RPMI7951 (cell line): ENCODE results near the gene MADD. TPM values are rescaled to one million over a fixed set of nuclear protein-coding genes. Genes with fewer than 3 reads are reported as not detected.
A peak's percentile ranks its signal among the peaks of the same experiment; 100 is the strongest.

Experiments
- DNase-seq: peaks from one replicate; pipeline ENCODE4 v3.0.0-alpha.2; 2012; ENCODE audit warnings: low read depth
- total RNA-seq: library from RNA; depleted of rRNA; stranded (reverse); fragments of >200 nt; shearing (Covaris generic); gene quantifications from 2 replicates; pipeline ENCODE4 v1.2.3, GENCODE V29; 2014

Gene MADD
- total RNA-seq, 1 experiment from 2014 or later: 13.5 TPM

GRCh38 chr11:47251751-47252150 lies 18.2 kb upstream of the MADD start:
- no peak for DNase-seq

- DNase-seq: no peak
Observed at GRCh38 chr11:47253660-47254059, 16.3 kb upstream of the MADD start.

- no peak for DNase-seq
Observed at GRCh38 chr11:47254386-47254785, 15.5 kb upstream of the MADD start.

GRCh38 chr11:47256374-47256773 lies 13.6 kb upstream of the MADD start:
- DNase-seq: no peak

- no peak for DNase-seq
Observed at GRCh38 chr11:47257177-47257516, 12.8 kb upstream of the MADD start.

- peak; percentile 43 for DNase-seq
Observed at GRCh38 chr11:47257517-47258316, 12.2 kb upstream of the MADD start, which contains the start of gene NR1H3. Gene NR1H3 (plus strand): TSS chr11:47257996. CDS start chr11:47259217, 1,221 bp downstream.

GRCh38 chr11:47258317-47258902 lies 11.5 kb upstream of the MADD start:
- DNase-seq: no peak

GRCh38 chr11:47259232-47259977 lies 10.5 kb upstream of the MADD start:
- no peak for DNase-seq

GRCh38 chr11:47260366-47260765 lies 9.6 kb upstream of the MADD start:
- no peak for DNase-seq

- no peak for DNase-seq
Observed at GRCh38 chr11:47261291-47261800, 8.6 kb upstream of the MADD start.

- DNase-seq: no peak
Observed at GRCh38 chr11:47264119-47264518, 5.8 kb upstream of the MADD start.

- DNase-seq: no peak
Observed at GRCh38 chr11:47264521-47264920, 5.4 kb upstream of the MADD start.

- no peak for DNase-seq
Observed at GRCh38 chr11:47267876-47268275, 2.1 kb upstream of the MADD start.

- DNase-seq: no peak
Observed at GRCh38 chr11:47268448-47269001, 1.4 kb upstream of the MADD start.

GRCh38 chr11:47269002-47269828 lies 718 bp upstream of the MADD start:
- peak; percentile 90 for DNase-seq

GRCh38 chr11:47270331-47271271 lies 668 bp downstream of the MADD start:
- peak; percentile 60 for DNase-seq

GRCh38 chr11:47271328-47271727 lies 1.4 kb downstream of the MADD start:
- DNase-seq: no peak

GRCh38 chr11:47271961-47272661 lies 2.2 kb downstream of the MADD start:
- no peak for DNase-seq

GRCh38 chr11:47272706-47273105 lies 2.8 kb downstream of the MADD start:
- DNase-seq: no peak
